ENCODE measurements around the gene GDPD5.

Gene GDPD5

DNA sequence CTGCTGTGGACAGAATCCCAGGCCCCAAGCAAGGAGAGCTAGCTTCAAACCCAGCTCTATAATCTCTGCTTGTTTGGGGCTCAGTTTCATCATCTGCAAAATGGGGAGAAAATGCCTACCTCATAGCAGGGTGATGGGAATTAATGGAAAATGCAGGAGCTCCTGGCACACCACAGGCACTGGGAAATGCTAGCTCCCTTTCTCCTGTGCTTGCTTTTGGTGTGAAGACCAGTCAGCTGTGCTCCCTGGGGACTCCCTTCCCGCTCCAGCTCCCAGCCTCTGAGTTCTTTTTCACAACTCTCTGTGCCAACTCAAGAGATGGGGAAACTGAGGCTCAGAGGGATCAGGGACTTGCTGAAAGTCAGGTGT is 28.1 kb upstream of the GDPD5 start:
- H3K36me3 ChIP-seq (ENCODE audit: control insufficient read depth, low read length): no peaks in the 10 kb centered on the region
- H3K79me2 ChIP-seq (ENCODE audit: control insufficient read depth, low read length): no peaks in the 10 kb centered on the region
- H3K27ac ChIP-seq (ENCODE audit: low read depth, low read length): no peak overlapping the region
- H3K9me3 ChIP-seq (ENCODE audit: control insufficient read depth, insufficient read depth, low read length): no peaks in the 10 kb centered on the region
- H3K4me2 ChIP-seq (ENCODE audit: low read length): no peak overlapping the region
- no peaks in the 10 kb centered on the region for H3K9me2 ChIP-seq (replicated peaks; ENCODE audit: control insufficient read depth, low read length)
- H3K4me3 ChIP-seq (ENCODE audit: low read length): no peak overlapping the region
- H3K27me3 ChIP-seq (ENCODE audit: control insufficient read depth, low read length): peaks cover 8% of the 10 kb centered on the region; the same call in 1 of the 2 replicates
- no peaks in the 10 kb centered on the region for H3F3A ChIP-seq (ENCODE audit: control insufficient read depth, insufficient read depth)
- H4K20me1 ChIP-seq (ENCODE audit: control insufficient read depth, insufficient read depth, low read depth, low read length): no peaks in the 10 kb centered on the region
- TF ChIP-seq, protein P1, sequence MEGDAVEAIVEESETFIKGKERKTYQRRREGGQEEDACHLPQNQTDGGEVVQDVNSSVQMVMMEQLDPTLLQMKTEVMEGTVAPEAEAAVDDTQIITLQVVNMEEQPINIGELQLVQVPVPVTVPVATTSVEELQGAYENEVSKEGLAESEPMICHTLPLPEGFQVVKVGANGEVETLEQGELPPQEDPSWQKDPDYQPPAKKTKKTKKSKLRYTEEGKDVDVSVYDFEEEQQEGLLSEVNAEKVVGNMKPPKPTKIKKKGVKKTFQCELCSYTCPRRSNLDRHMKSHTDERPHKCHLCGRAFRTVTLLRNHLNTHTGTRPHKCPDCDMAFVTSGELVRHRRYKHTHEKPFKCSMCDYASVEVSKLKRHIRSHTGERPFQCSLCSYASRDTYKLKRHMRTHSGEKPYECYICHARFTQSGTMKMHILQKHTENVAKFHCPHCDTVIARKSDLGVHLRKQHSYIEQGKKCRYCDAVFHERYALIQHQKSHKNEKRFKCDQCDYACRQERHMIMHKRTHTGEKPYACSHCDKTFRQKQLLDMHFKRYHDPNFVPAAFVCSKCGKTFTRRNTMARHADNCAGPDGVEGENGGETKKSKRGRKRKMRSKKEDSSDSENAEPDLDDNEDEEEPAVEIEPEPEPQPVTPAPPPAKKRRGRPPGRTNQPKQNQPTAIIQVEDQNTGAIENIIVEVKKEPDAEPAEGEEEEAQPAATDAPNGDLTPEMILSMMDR (IDR thresholded peaks at IDR 0.05; ENCODE audit: low read depth, low read length, poor library complexity, severe bottlenecking): no peak
- TF ChIP-seq EZH2phosphoT487 (IDR thresholded peaks at IDR 0.05; ENCODE audit: borderline replicate concordance, low read length): no peak
- peaks cover 10% of the 10 kb centered on the region for H3K4me1 ChIP-seq (ENCODE audit: control insufficient read depth, low read length)

DNA sequence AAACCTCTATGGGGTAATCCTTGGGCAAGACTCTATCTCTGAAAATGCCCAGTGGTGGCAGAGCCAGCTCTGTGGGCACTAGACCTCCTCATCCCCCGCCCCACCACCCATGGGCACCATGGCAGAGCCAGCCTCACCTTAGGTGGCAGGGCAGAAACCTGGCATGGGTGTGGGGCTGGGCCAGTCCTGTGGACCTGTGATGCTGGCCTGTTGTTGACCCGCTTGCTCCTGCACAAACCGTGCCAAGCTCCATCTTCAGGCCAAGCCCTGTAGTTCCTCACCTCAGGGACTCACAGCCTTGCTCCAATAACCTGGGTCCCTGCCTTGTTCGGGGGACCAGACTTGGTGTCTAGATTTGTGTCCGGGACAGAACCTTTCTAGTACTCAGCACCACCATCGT is 27.4 kb upstream of the GDPD5 start:
- Histone ChIP-seq H3K4me3 (ENCODE audit: low read length) (no peak overlapping the region), H3K27me3 (ENCODE audit: control insufficient read depth, low read length) (peaks cover 8% of the 10 kb centered on the region; the same call in 1 of the 2 replicates), H3K9me2 (replicated peaks; ENCODE audit: control insufficient read depth, low read length) (no peaks in the 10 kb centered on the region), H4K20me1 (ENCODE audit: control insufficient read depth, insufficient read depth, low read depth, low read length) (no peaks in the 10 kb centered on the region), H3K9me3 (ENCODE audit: control insufficient read depth, insufficient read depth, low read length) (no peaks in the 10 kb centered on the region), H3F3A (ENCODE audit: control insufficient read depth, insufficient read depth) (no peaks in the 10 kb centered on the region), H3K36me3 (ENCODE audit: control insufficient read depth, low read length) (no peaks in the 10 kb centered on the region), H3K79me2 (ENCODE audit: control insufficient read depth, low read length) (no peaks in the 10 kb centered on the region), H3K4me1 (ENCODE audit: control insufficient read depth, low read length) (peaks cover 13% of the 10 kb centered on the region), H3K27ac (ENCODE audit: low read depth, low read length) (no peak overlapping the region), H3K4me2 (ENCODE audit: low read length) (no peak overlapping the region)
- no peak for TF ChIP-seq EZH2phosphoT487 (IDR thresholded peaks at IDR 0.05; ENCODE audit: borderline replicate concordance, low read length)
- TF ChIP-seq, protein P1 (IDR thresholded peaks at IDR 0.05; ENCODE audit: low read depth, low read length, poor library complexity, severe bottlenecking): no peak

DNA sequence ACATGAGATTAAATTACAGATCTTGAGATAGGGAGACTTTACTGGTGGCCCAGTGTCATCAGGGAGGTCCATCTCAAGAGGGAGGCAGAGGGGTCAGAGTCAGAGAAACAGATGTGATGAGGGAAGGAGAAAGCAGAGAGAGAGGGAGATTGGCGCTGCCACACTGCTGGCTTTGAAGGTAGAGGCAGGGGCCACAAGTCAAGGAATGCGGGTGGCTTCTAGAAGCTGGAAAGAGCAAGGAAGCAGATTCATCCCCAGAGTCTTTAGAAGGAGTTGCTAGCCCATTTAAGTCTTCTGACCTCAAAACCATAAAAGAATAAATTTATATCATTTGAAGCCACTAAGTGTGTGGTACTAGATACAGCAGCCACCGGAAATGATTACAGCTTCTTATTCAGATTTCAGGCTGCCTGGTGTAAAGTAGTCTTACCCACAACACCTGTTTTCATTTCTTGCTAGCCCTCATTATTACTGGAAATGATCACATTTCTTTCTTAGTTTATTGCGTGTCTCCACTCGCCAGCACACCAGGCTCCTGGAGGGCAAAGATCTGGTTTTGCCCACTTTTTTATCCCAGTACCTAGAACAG is 23.7 kb upstream of the GDPD5 start:
- Histone ChIP-seq H3K4me2 (ENCODE audit: low read length) (no peak overlapping the region), H3K9me2 (replicated peaks; ENCODE audit: control insufficient read depth, low read length) (no peaks in the 10 kb centered on the region), H3K27ac (ENCODE audit: low read depth, low read length) (no peak overlapping the region), H3K79me2 (ENCODE audit: control insufficient read depth, low read length) (no peaks in the 10 kb centered on the region), H3K9me3 (ENCODE audit: control insufficient read depth, insufficient read depth, low read length) (no peaks in the 10 kb centered on the region), H3F3A (ENCODE audit: control insufficient read depth, insufficient read depth) (no peaks in the 10 kb centered on the region), H3K36me3 (ENCODE audit: control insufficient read depth, low read length) (no peaks in the 10 kb centered on the region), H4K20me1 (ENCODE audit: control insufficient read depth, insufficient read depth, low read depth, low read length) (no peaks in the 10 kb centered on the region), H3K27me3 (ENCODE audit: control insufficient read depth, low read length) (peaks cover 4% of the 10 kb centered on the region), H3K4me1 (ENCODE audit: control insufficient read depth, low read length) (peaks cover 13% of the 10 kb centered on the region), H3K4me3 (ENCODE audit: low read length) (no peak overlapping the region)
- TF ChIP-seq, protein P1 (IDR thresholded peaks at IDR 0.05; ENCODE audit: low read depth, low read length, poor library complexity, severe bottlenecking): no peak
- no peak for TF ChIP-seq EZH2phosphoT487 (IDR thresholded peaks at IDR 0.05; ENCODE audit: borderline replicate concordance, low read length)

Measured in DOHH2 (cell line).